GM10248 (cell line): ENCODE data around the gene CADPS2.

Experiments
- CTCF ChIA-PET: fragments of 300-600 bp; sonication (Branson Sonifier 250); formaldehyde crosslinking; extraction: SDS; loops from one replicate; lab custom pipeline; 2021; ENCODE audit warnings: antibody characterized with exemption; lab: Yijun Ruan, JAX
- POLR2A ChIA-PET: fragments of 350-650 bp; sonication (Branson Sonifier 250); formaldehyde crosslinking; extraction: SDS; loops from one replicate; lab custom pipeline; 2020; ENCODE audit warnings: antibody characterized with exemption; lab: Yijun Ruan, JAX
- DNase-seq: peaks from one replicate; pipeline ENCODE4 v3.0.0; 2012; ENCODE audit errors: extremely low spot score
- TF ChIP-seq, protein P1 (sequence below): IDR thresholded peaks from 2 replicates; pipeline ENCODE4 v1.5.1; 2012; ENCODE audit warnings: mild to moderate bottlenecking, low read depth; ENCODE audit errors: extremely low read depth, missing control alignments, control extremely low read depth

The CADPS2 gene

DNA sequence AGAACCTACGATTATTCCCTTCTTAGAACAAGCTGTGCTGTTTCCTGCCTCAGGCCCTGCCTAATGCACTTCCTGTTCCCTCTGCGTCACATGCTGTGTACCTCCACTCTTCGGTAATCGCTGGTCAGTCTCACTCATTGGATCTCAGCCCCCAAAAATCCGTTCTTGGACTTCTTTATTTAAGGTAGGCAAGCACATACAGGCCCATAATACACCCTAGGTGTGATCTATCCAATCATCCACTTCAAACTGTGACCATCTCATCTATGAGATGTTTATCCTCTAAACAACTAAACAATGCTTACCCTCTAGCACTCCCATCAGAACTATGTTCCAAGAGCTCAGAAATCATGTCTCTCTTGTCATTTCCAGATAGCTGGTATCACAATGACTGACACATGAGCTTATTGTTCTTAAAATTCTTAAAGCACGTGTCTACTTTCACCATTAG, 83.9 kb downstream of the CADPS2 start:
- DNase-seq: no peak
- ChIA-PET POLR2A (no interaction called here), CTCF (interaction anchor here (0.6 to 1.3 kb wide), 4 partner anchors 9 to 565 kb away, joined by 3 to 4 read pairs (median 3); no protein-coding TSS in a partner anchor)
- TF ChIP-seq, protein P1, sequence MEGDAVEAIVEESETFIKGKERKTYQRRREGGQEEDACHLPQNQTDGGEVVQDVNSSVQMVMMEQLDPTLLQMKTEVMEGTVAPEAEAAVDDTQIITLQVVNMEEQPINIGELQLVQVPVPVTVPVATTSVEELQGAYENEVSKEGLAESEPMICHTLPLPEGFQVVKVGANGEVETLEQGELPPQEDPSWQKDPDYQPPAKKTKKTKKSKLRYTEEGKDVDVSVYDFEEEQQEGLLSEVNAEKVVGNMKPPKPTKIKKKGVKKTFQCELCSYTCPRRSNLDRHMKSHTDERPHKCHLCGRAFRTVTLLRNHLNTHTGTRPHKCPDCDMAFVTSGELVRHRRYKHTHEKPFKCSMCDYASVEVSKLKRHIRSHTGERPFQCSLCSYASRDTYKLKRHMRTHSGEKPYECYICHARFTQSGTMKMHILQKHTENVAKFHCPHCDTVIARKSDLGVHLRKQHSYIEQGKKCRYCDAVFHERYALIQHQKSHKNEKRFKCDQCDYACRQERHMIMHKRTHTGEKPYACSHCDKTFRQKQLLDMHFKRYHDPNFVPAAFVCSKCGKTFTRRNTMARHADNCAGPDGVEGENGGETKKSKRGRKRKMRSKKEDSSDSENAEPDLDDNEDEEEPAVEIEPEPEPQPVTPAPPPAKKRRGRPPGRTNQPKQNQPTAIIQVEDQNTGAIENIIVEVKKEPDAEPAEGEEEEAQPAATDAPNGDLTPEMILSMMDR: no peak

DNA sequence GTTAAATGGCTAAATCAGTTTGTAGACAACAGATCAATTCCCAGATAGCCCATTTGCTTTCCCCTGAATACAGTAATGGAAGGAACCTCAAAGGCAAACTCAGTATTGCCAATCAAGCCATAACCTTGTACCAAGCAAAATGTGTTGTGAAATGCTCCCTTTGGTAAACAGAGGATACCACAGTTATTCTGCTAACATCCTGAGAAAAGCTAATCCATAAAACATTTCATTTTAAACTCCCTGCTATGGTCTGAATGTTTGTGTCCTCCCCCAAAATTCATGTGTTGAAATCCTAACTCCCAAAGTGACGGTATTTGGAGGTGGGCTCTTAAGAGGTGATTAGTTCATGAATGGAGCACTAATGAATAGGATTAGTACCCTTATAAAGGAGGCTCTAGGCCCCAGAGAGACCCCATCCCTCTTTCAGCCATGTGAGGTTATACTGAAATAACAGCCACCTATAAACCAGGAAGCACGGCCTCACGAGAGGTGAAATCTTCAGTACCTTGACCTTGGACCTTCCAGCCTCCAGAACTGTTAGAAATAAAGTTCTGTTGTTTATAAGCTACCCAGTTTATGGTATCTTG, 94.2 kb downstream of the CADPS2 start:
- CTCF ChIA-PET: interaction anchor here (1.2 kb wide), 1 partner anchor 28 kb away, joined by 3 read pairs; no protein-coding TSS in a partner anchor
- POLR2A ChIA-PET: no interaction called here
- no peak for DNase-seq
- TF ChIP-seq, protein P1: no peak

DNA sequence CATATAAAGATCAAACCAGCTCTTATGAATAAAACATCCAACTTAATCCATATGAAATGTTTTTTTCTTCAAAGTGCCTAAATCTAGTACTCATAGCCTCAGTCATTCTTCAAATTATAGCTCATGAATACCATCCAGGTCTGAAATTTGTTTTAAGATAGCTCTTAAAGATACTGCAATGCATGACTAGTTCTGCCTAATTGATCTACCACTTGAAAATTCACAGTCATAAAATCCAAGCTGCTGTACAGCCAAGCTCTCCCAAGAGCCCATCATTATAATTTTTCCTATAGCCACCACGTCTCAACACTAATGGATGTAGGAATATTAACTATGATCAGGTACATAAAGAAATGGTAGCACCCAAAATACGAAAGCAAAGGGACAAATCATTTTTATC, 95.7 kb downstream of the CADPS2 start:
- CTCF ChIA-PET: interaction anchor here (0.9 to 1.3 kb wide), 3 partner anchors 10 to 13 kb away, joined by 4 read pairs; no protein-coding TSS in a partner anchor
- TF ChIP-seq, protein P1: no peak
- no peak for DNase-seq
- POLR2A ChIA-PET: no interaction called here

DNA sequence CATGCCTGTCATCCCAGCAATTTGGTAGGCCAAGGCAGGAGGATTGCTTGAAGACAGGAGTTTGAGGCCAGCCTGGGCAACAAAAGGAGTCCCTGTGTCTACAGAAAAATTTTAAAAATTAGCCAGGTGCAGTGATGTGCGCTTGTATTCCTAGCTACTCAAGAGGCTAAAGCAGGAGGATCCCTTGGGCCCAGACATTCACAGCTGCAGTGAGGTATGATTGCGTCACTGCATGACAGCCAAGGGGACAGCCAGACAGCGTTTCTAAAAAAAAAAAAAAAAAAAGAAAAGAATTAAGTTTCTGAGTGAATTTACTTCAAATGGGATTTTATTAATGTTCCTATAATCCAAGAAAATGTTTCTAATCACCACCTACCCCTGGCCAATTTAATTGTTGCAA, 96.1 kb downstream of the CADPS2 start:
- TF ChIP-seq, protein P1: no peak
- CTCF ChIA-PET: interaction anchor here (0.9 to 1.3 kb wide), 3 partner anchors 10 to 13 kb away, joined by 4 read pairs; no protein-coding TSS in a partner anchor
- POLR2A ChIA-PET: no interaction called here
- DNase-seq: no peak

DNA sequence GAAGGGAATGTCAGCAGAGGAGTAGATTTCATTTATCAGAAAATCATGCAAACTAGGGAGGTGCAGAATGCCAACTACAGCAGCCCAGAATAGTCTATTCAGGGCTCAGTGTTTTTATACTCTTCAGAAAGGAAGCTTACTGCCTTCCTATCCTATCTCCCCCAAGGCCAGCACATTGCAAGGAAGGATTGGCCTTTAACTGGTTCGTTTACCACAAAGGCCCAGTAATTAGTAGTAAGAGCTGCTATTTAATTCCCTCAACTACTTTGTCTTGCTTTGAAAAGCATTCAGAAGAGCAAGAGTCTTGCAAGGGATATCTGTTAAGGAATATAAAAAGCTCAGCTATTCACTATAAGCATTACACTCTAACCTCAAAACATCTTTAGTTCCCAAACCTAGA, 97.1 kb downstream of the CADPS2 start:
- TF ChIP-seq, protein P1: no peak
- CTCF ChIA-PET: interaction anchor here (1.2 to 1.7 kb wide), 2 partner anchors 10 to 17 kb away, joined by 3 to 5 read pairs; no protein-coding TSS in a partner anchor
- POLR2A ChIA-PET: no interaction called here
- no peak for DNase-seq

DNA sequence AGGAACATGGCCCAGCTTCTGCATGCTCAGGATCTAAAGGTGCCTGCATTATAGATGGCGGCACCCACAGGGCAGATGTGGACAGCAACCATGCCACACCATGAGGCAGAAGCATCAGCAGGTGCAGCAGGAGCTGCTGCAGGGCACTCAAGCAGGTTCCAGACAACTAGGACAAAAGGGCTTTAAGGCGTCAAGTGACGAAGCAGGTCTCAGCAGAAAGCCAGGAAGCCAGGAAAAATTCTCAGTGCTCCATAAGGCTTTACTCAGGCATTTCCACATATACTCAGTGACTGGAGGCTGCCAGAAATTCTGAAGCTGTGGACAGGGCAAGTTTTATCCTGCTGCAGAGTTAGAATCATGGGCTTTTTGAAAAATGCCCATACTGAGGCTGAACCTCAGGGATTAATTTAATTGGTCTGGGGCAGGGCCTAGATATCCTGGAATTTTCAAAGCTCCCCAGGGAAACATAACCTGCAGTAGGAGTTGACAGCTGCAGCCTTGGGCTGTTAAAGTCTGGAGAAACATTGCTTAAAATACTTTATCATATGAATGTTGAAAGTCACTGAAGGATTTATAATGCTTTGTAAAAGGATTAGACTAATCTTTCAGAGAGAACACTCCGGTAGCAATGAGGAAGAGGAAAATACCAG, 115.4 kb downstream of the CADPS2 start:
- TF ChIP-seq, protein P1: no peak
- ChIA-PET CTCF (no interaction called here), POLR2A (no interaction called here)
- DNase-seq: no peak
